T-helper 22 cell (primary cell): ENCODE results near the gene TEX10.
"Not testable (repeated sequence)": the region's sequence is repeated elsewhere in the genome, so short reads cannot be mapped to it uniquely, and the experiment has no call there.

Experiments used
- DNase-seq: peaks from one replicate; pipeline ENCODE4 v3.0.0-alpha.2; 2020; ENCODE audit warnings: low read depth

Gene TEX10

DNA sequence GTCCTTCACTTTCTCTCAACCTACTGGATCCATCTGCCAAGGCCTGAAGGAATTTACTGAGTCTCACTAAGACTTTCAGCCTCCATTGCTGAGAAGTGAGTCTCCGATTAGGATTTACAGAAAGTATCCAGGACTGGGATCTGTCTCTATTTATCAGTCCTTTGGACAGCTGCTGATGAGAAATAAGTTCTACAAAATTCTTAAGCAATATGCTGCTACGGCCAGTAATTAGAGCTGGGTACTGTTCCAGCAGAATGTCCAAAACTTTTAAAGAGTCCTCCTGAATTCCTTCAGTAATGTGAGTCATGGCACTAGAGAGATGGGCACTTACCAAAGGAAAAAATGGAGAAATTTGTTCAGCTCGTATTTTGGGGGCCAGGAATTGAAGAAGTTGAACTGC lies 5.9 kb downstream of the TEX10 start:
- DNase-seq: no peak

DNA sequence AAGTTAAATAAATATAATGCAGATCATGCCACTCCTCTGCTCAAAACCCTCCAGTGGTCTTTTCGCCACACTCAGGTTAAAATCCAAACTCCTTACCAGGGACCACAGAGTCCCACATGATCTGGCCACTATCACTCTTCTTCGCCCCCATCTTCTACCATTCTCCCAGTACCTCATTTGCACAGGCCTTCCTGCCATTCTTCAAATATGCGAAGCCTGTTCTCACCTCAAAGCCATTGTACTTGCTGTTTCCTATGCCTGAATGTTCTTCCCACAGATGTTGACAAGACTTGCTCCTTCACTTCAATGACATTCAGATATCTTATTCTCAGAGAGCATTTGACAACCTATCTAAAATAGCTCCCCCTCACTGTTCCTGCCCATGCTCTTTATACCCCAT lies 10.9 kb downstream of the TEX10 start:
- no peak for DNase-seq

DNA sequence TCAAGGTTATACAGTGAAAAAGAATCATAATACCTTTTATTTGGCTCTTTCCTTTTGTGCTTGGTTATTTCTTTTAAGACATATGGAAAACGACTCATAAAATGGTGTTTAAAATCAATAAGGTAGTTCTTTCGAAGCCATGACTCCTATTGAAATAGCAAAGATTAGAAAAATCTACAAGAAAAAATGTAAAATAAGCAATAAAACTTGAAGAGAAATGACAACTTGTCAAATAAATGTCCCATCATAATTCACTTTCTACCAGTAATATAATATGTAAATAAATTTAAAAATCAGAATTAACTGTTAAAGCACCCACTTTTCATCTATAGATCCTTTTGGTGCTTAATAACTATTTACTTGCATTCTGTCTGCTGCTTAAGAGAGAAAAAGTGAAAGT lies 12.5 kb downstream of the TEX10 start:
- DNase-seq: no peak

GRCh38 chr9:100338736-100339135 lies 14.0 kb downstream of the TEX10 start:
- not testable (repeated sequence) for DNase-seq

DNA sequence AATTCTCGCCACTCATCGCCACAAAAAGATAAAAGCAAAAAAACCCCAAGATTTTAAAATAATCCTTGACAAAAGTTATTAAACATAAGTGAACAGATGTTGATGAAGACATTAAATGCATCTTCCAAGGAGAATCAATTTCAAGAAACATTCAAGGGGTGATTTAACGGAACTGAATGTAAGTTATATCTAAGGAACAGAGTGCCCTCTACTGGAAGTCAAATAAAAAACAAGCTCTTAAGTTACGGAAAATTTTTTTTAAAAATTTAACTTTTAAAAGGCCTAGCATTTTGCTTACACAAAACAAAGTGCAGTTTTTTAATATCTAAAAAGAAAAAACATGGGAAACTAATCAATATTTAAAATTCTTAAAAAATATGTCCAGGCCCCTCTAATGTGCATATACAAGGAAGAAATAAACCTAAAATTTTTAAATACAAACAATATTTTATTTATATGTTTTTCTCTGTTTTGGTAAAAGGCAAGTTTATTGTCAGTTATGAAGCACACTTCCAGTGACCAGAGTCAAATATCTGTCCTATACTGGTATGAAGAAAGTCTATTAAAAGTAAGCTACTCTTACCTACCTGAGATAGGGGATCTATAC lies 28.0 kb downstream of the TEX10 start:
- DNase-seq: no peak

- DNase-seq: no peak
These were observed 29.7 kb downstream of the TEX10 start for GRCh38 chr9:100322954-100323536.

GRCh38 chr9:100317706-100318105 lies 35.0 kb downstream of the TEX10 start:
- no peak for DNase-seq

GRCh38 chr9:100315561-100315960 lies 37.2 kb downstream of the TEX10 start:
- DNase-seq: no peak

DNA sequence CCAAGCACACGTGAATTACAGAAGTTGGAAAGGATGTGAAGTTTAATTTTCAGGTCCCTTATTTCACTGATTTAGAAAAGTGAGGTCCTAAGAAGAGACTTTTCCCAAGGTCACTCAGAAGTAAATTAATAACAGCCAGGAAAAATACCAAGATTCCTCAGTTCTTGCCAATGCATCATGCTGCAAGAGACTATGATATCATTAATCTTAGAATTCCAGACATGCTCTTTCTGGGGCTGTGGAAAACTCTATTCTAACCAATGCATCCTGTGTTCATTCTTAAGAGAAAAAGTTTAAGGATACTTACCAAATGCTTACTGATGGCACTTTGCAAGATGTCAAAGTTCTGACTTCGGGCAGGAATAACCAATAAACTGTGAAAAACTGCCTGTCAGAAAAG lies 42.8 kb downstream of the TEX10 start:
- no peak for DNase-seq

DNA sequence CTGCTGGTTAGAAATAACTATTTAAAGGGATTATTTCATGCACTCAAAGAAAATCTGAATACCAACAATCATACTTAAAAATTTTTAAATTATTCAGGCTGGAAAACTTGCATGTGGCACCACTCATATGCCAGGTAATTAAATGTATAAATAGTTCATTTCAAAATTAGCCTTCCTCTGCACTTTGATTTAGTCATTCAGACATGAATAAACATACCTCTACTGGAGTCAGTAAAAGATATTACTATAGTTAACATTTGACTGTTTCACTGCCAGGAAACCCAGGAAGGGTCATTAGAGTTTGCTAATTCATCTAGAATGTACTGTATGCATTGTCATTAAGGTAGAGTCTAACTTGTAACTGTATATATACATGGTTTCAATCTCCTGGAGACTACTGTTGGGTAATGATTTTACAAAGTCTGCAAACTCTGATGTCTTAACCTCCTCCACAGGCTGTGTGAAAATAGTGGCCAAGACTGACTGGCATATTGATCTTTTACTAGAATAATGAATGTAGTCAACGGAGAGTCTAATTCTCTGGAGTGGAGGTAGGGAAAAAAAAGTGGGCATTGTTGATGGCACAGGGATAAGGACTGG lies 43.7 kb downstream of the TEX10 start:
- DNase-seq: no peak

DNA sequence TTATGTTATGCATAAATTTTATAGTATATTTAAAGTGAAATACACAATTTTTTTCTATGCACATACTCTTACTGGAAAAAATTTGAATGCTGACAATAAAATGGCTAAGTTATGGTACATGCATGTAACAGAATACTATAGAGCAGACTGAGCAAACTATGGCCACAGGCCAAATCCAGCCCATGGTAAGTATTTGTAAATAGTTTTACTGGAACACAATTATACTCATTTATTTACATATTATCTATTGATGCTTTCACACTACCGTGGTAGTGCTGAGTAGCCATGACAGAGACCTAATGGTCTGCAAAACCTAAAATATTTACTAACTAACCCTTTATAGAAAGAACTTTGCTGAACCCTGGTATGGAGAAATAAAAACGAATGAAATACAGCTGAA lies 45.7 kb downstream of the TEX10 start:
- no peak for DNase-seq

GRCh38 chr9:100306283-100306682 lies 46.5 kb downstream of the TEX10 start:
- no peak for DNase-seq

GRCh38 chr9:100303747-100304146 lies 49.0 kb downstream of the TEX10 start:
- no peak for DNase-seq

GRCh38 chr9:100298378-100298777 lies 54.4 kb downstream of the TEX10 start:
- DNase-seq: no peak

DNA sequence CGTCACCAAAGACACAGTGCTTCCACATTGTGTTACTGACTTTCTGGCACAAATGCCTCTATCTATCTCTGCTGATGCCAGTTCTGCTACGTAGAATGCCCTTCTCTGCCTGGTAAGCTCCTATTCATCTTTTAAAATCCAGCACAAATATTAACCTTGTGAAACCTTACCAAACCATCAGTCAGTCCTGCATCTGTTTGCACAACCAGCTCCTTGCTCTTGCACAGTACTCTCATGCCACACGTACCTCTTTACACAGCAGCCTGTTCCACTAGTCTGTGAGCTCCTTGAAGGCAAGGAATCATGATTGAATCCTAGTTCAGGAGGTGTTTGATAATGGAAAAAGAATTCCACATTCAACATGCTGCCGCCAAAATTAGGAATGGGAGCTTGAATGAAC lies 56.3 kb downstream of the TEX10 start:
- no peak for DNase-seq

- no peak for DNase-seq
These were observed 57.5 kb downstream of the TEX10 start for GRCh38 chr9:100295240-100295639.

GRCh38 chr9:100294806-100295205 lies 57.9 kb downstream of the TEX10 start:
- DNase-seq: no peak

- no peak for DNase-seq
These were observed 58.4 kb downstream of the TEX10 start for GRCh38 chr9:100294341-100294740.

DNA sequence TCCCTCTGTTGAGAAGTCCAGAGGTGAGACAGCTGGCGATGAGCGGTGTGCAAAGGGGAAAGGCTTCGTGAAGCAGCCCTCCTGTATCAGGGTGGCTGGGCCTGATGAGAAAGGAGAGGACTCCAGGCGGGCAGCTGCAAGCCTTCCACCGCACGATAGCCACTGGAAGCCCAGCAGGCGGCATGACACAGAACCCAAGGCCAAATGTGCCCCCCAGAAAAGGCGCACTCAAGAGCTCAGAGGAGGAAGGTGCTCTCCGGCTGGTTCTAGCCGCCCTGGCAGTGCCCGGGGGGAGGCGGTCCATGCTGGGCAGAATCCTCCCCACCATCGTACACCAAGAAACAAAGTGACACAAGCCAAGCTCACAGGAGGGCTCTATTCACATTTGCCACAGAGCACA lies 60.3 kb downstream of the TEX10 start:
- no peak for DNase-seq

- no peak for DNase-seq
These were observed 62.0 kb downstream of the TEX10 start for GRCh38 chr9:100290714-100291113.

DNA sequence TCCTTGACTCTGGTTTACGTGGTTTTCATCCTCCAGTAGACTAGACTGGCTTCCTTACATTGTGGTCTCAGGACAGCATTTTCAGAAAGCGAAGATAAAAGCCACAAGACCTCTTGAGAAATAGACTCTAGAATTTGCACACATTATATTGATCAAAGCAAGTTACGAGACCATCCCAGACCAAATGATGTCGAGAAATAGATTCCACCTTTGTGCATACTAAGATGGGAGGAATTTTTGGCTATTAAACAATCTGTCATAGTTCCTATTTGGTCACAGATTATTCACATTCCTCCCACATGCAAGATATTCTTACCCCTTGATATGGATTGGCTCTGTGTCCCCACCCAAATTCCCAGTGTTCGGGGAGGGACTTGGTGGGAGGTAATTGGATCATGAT lies 65.6 kb downstream of the TEX10 start:
- no peak for DNase-seq

GRCh38 chr9:100286257-100286656 lies 66.5 kb downstream of the TEX10 start:
- DNase-seq: no peak

DNA sequence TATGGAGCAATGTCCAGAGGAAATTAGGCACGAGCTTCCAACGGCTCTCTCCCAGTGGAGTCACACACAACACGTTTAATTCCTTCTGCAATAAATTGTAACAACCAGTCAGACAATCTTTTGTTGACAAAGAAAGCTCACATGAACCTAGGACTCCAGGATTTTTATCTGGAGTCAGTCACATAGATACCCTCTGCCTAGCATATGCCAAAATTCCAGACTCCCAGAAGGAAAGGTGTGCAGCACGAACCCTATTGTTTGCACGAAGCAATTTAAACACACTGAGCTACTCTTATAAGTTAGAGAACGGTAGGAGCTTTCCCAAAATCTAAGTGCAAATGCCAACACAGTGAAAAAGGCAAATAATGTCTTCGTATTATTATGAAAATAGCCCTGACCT lies 67.1 kb downstream of the TEX10 start:
- no peak for DNase-seq

DNA sequence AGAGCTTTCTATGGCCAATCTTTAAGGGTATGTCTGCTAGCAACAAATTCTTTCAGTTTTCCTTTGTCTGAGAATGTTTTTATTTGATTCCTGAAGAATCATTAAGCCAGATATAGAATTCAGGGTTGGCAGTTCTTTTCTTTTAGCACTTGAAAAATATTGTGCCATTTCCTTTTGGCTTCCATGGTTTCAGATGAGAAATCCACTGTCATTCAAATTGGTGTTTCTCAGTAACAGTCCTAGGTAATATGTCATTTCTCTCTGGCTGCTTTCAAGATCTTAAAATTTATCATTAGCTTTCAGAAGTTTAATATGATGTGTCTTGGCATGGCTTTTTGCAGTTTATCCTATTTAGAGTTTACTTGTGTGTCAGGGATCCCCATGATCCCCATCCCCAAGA lies 67.7 kb downstream of the TEX10 start:
- no peak for DNase-seq
